ENCODE measurements around the gene RTEL1.
"Not testable (repeated sequence)": the region's sequence is repeated elsewhere in the genome, so short reads cannot be mapped to it uniquely, and the experiment has no call there.

RTEL1 gene

GRCh38 chr20:63626424-63627128, 31.5 kb upstream of the RTEL1 start, which contains the start of gene GMEB2:
Gene GMEB2 (minus strand): TSS chr20:63627101. CDS start chr20:63619397, 7,704 bp downstream.
- Histone ChIP-seq H2BK5ac (ENCODE audit: low read length) (no peak within 1 kb of the TSS), H3K4me1 (ENCODE audit: control insufficient read depth, low read depth, low read length) (no peaks in the 10 kb centered on the region), H4K8ac (ENCODE audit: low read depth, low read length) (peak within 1 kb of the TSS; percentile 91), H4K5ac (ENCODE audit: low read length) (no peak within 1 kb of the TSS), H2BK15ac (replicated peaks; ENCODE audit: low read depth) (no peak within 1 kb of the TSS), H3K4ac (ENCODE audit: low read depth, low read length) (peak within 1 kb of the TSS; percentile 92), H3K36me3 (ENCODE audit: control insufficient read depth, insufficient read depth, low read length) (no peaks in the 10 kb centered on the region), H2BK120ac (ENCODE audit: low read depth, low read length) (no peak within 1 kb of the TSS), H2AK5ac (ENCODE audit: low read length) (no peak within 1 kb of the TSS), H3K27me3 (ENCODE audit: insufficient read depth, low read length, poor library complexity) (no peaks in the 10 kb centered on the region), H3K27ac (ENCODE audit: low read depth, low read length) (peak within 1 kb of the TSS; percentile 93), H3K79me1 (ENCODE audit: low read length) (peaks cover 8% of the 10 kb centered on the region), H3K4me2 (ENCODE audit: low read length) (peak within 1 kb of the TSS; percentile 81), H3K9ac (ENCODE audit: low read length) (peak within 1 kb of the TSS; percentile 97), H3K56ac (ENCODE audit: low read length) (peak within 1 kb of the TSS; percentile 99), H3K4me3 (ENCODE audit: low read length) (peak within 1 kb of the TSS; percentile 76), H3K79me2 (ENCODE audit: control insufficient read depth, insufficient read depth, low read length) (peaks cover 15% of the 10 kb centered on the region), H3K23ac (ENCODE audit: low read length) (peak within 1 kb of the TSS; percentile 98), H3K18ac (ENCODE audit: low read length) (peak within 1 kb of the TSS; percentile 96)
- WGBS (ENCODE audit: extremely low coverage, insufficient coverage, low lambda C conversion rate), result no CpG with 5 or more reads among the region's 114 CpGs
- no peak for DNase-seq

GRCh38 chr20:63627129-63627750, 30.9 kb upstream of the RTEL1 start:
- Histone ChIP-seq H3K79me2 (ENCODE audit: control insufficient read depth, insufficient read depth, low read length) (peaks cover 11% of the 10 kb centered on the region), H2BK15ac (replicated peaks; ENCODE audit: low read depth) (no peak overlapping the region), H3K56ac (ENCODE audit: low read length) (peak overlapping the region; percentile 99), H3K4me2 (ENCODE audit: low read length) (peak overlapping the region; percentile 81), H3K27me3 (ENCODE audit: insufficient read depth, low read length, poor library complexity) (no peaks in the 10 kb centered on the region), H3K18ac (ENCODE audit: low read length) (peak overlapping the region; percentile 7), H3K9ac (ENCODE audit: low read length) (peak overlapping the region; percentile 97), H4K8ac (ENCODE audit: low read depth, low read length) (no peak overlapping the region), H2BK120ac (ENCODE audit: low read depth, low read length) (no peak overlapping the region), H2BK5ac (ENCODE audit: low read length) (no peak overlapping the region), H3K23ac (ENCODE audit: low read length) (peak overlapping the region; percentile 98), H3K36me3 (ENCODE audit: control insufficient read depth, insufficient read depth, low read length) (no peaks in the 10 kb centered on the region), H4K5ac (ENCODE audit: low read length) (no peak overlapping the region), H3K4me1 (ENCODE audit: control insufficient read depth, low read depth, low read length) (no peaks in the 10 kb centered on the region), H2AK5ac (ENCODE audit: low read length) (no peak overlapping the region), H3K79me1 (ENCODE audit: low read length) (peaks cover 6% of the 10 kb centered on the region), H3K27ac (ENCODE audit: low read depth, low read length) (peak overlapping the region; percentile 76), H3K4me3 (ENCODE audit: low read length) (peak overlapping the region; percentile 76), H3K4ac (ENCODE audit: low read depth, low read length) (peak overlapping the region; percentile 56)
- no CpG with 5 or more reads among the region's 68 CpGs for WGBS (ENCODE audit: extremely low coverage, insufficient coverage, low lambda C conversion rate)
- peak; percentile 95 for DNase-seq

- Histone ChIP-seq H2BK120ac (ENCODE audit: low read depth, low read length) (no peak overlapping the region), H3K4me1 (ENCODE audit: control insufficient read depth, low read depth, low read length) (no peaks in the 10 kb centered on the region), H3K56ac (ENCODE audit: low read length) (peak overlapping the region; percentile 99), H2AK5ac (ENCODE audit: low read length) (no peak overlapping the region), H3K9ac (ENCODE audit: low read length) (peak overlapping the region; percentile 97), H4K8ac (ENCODE audit: low read depth, low read length) (no peak overlapping the region), H3K23ac (ENCODE audit: low read length) (no peak overlapping the region), H2BK5ac (ENCODE audit: low read length) (no peak overlapping the region), H3K27ac (ENCODE audit: low read depth, low read length) (no peak overlapping the region), H3K4me2 (ENCODE audit: low read length) (peak overlapping the region; percentile 81), H3K4me3 (ENCODE audit: low read length) (peak overlapping the region; percentile 76), H3K27me3 (ENCODE audit: insufficient read depth, low read length, poor library complexity) (no peaks in the 10 kb centered on the region), H2BK15ac (replicated peaks; ENCODE audit: low read depth) (no peak overlapping the region), H3K36me3 (ENCODE audit: control insufficient read depth, insufficient read depth, low read length) (no peaks in the 10 kb centered on the region), H3K18ac (ENCODE audit: low read length) (no peak overlapping the region), H3K4ac (ENCODE audit: low read depth, low read length) (peak overlapping the region; percentile 56), H3K79me2 (ENCODE audit: control insufficient read depth, insufficient read depth, low read length) (peaks cover 5% of the 10 kb centered on the region), H4K5ac (ENCODE audit: low read length) (no peak overlapping the region), H3K79me1 (ENCODE audit: low read length) (peaks cover 1% of the 10 kb centered on the region)
- no CpG with 5 or more reads among the region's 28 CpGs for WGBS (ENCODE audit: extremely low coverage, insufficient coverage, low lambda C conversion rate)
- DNase-seq, result no peak
Observed at GRCh38 chr20:63627751-63628245, 30.3 kb upstream of the RTEL1 start.

- H3K4me2 ChIP-seq (ENCODE audit: low read length), result peak overlapping the region; percentile 15
- no CpG with 5 or more reads among the region's 22 CpGs for WGBS (ENCODE audit: extremely low coverage, insufficient coverage, low lambda C conversion rate)
- DNase-seq, result no peak
- no peaks in the 10 kb centered on the region for H3K27me3 ChIP-seq (ENCODE audit: insufficient read depth, low read length, poor library complexity)
- H3K18ac ChIP-seq (ENCODE audit: low read length), result no peak overlapping the region
- H3K79me2 ChIP-seq (ENCODE audit: control insufficient read depth, insufficient read depth, low read length), result peaks cover 4% of the 10 kb centered on the region
- H3K27ac ChIP-seq (ENCODE audit: low read depth, low read length), result no peak overlapping the region
- no peak overlapping the region for H2AK5ac ChIP-seq (ENCODE audit: low read length)
- H2BK120ac ChIP-seq (ENCODE audit: low read depth, low read length), result no peak overlapping the region
- peak overlapping the region; percentile 97 for H3K9ac ChIP-seq (ENCODE audit: low read length)
- H2BK15ac ChIP-seq (replicated peaks; ENCODE audit: low read depth), result no peak overlapping the region
- H3K4ac ChIP-seq (ENCODE audit: low read depth, low read length), result no peak overlapping the region
- no peak overlapping the region for H4K8ac ChIP-seq (ENCODE audit: low read depth, low read length)
- H4K5ac ChIP-seq (ENCODE audit: low read length), result no peak overlapping the region
- H2BK5ac ChIP-seq (ENCODE audit: low read length), result no peak overlapping the region
- peak overlapping the region; percentile 99 for H3K56ac ChIP-seq (ENCODE audit: low read length)
- no peak overlapping the region for H3K4me3 ChIP-seq (ENCODE audit: low read length)
- no peaks in the 10 kb centered on the region for H3K36me3 ChIP-seq (ENCODE audit: control insufficient read depth, insufficient read depth, low read length)
- H3K23ac ChIP-seq (ENCODE audit: low read length), result no peak overlapping the region
- H3K79me1 ChIP-seq (ENCODE audit: low read length), result no peaks in the 10 kb centered on the region
- no peaks in the 10 kb centered on the region for H3K4me1 ChIP-seq (ENCODE audit: control insufficient read depth, low read depth, low read length)
Observed at GRCh38 chr20:63628246-63628975, 29.7 kb upstream of the RTEL1 start.

DNA sequence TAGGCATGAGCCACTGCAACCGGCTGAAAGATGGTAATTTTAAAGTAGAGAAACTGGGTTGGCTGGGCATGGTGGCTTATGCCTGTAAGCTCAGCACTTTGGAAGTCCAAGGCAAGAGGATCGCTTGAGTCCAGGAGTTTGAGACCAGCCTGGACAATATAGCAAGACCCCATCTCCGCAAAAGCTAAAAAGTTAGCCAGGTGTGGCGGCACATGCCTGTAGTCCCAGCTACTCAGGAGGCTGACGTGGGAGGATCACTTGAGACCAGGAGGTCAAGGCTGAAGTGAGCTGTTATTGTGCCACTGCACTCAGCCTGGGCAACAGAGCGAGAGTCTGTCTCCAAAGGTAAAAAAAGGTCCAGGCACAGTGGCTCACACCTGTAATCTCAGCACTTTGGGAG, 27.2 kb upstream of the RTEL1 start:
- not testable (repeated sequence) for H3K4me3 ChIP-seq (ENCODE audit: low read length)

More for the DNA sequence above, 27.2 kb upstream of the RTEL1 start:
- H4K5ac ChIP-seq (ENCODE audit: low read length); H3K4me1 ChIP-seq (ENCODE audit: control insufficient read depth, low read depth, low read length); H3K4me2 ChIP-seq (ENCODE audit: low read length); H3K36me3 ChIP-seq (ENCODE audit: control insufficient read depth, insufficient read depth, low read length); H3K9ac ChIP-seq (ENCODE audit: low read length); H3K27me3 ChIP-seq (ENCODE audit: insufficient read depth, low read length, poor library complexity); H3K79me1 ChIP-seq (ENCODE audit: low read length); DNase-seq; H2AK5ac ChIP-seq (ENCODE audit: low read length); H3K27ac ChIP-seq (ENCODE audit: low read depth, low read length); H3K56ac ChIP-seq (ENCODE audit: low read length); H3K18ac ChIP-seq (ENCODE audit: low read length); H4K8ac ChIP-seq (ENCODE audit: low read depth, low read length); H2BK5ac ChIP-seq (ENCODE audit: low read length); H3K79me2 ChIP-seq (ENCODE audit: control insufficient read depth, insufficient read depth, low read length); H3K23ac ChIP-seq (ENCODE audit: low read length); H2BK120ac ChIP-seq (ENCODE audit: low read depth, low read length); H3K4ac ChIP-seq (ENCODE audit: low read depth, low read length); H2BK15ac ChIP-seq (replicated peaks; ENCODE audit: low read depth): not testable (repeated sequence)
- no CpG with 5 or more reads among the region's 6 CpGs for WGBS (ENCODE audit: extremely low coverage, insufficient coverage, low lambda C conversion rate)

Measured in mesendoderm (in vitro differentiated cells).